GM12891 (cell line): ENCODE results near the gene CACNA2D2.
A peak's percentile ranks its signal among the peaks of the same experiment; 100 is the strongest.

Source experiments
- DNase-seq: peaks from one replicate; pipeline ENCODE4 v3.0.0; 2011; ENCODE audit warnings: low spot score; ENCODE audit not compliant: insufficient read length
- FAIRE-seq: peaks from 2 replicates; lab custom pipeline; 2011; peaks lifted over from hg19 to GRCh38; lab: Jason Lieb, UNC
- PAX5 ChIP-seq: IDR thresholded peaks from 2 replicates; pipeline ENCODE4 v1.6.1; 2011; ENCODE audit warnings: low read length, moderate library complexity, mild to moderate bottlenecking; ENCODE audit not compliant: insufficient read depth, severe bottlenecking
- POLR2A ChIP-seq: IDR thresholded peaks from 2 replicates; pipeline ENCODE4 v1.6.1; 2011; ENCODE audit warnings: low read depth, low read length, control low read depth
- POLR2AphosphoS5 ChIP-seq: IDR thresholded peaks from 2 replicates; pipeline ENCODE4 v1.6.1; 2011; ENCODE audit warnings: low read depth, low read length, control low read depth
- POU2F2 ChIP-seq: IDR thresholded peaks from 2 replicates; pipeline ENCODE4 v1.6.1; 2011; ENCODE audit warnings: low read depth, mild to moderate bottlenecking, control low read depth, low read length, moderate library complexity
- SPI1 ChIP-seq: IDR thresholded peaks from 2 replicates; pipeline ENCODE4 v1.6.1; 2011; ENCODE audit warnings: low read depth, low read length, control low read depth
- TAF1 ChIP-seq: IDR thresholded peaks from 2 replicates; pipeline ENCODE4 v1.6.1; 2011; ENCODE audit warnings: low read depth, low read length, control low read depth

The CACNA2D2 gene

DNA sequence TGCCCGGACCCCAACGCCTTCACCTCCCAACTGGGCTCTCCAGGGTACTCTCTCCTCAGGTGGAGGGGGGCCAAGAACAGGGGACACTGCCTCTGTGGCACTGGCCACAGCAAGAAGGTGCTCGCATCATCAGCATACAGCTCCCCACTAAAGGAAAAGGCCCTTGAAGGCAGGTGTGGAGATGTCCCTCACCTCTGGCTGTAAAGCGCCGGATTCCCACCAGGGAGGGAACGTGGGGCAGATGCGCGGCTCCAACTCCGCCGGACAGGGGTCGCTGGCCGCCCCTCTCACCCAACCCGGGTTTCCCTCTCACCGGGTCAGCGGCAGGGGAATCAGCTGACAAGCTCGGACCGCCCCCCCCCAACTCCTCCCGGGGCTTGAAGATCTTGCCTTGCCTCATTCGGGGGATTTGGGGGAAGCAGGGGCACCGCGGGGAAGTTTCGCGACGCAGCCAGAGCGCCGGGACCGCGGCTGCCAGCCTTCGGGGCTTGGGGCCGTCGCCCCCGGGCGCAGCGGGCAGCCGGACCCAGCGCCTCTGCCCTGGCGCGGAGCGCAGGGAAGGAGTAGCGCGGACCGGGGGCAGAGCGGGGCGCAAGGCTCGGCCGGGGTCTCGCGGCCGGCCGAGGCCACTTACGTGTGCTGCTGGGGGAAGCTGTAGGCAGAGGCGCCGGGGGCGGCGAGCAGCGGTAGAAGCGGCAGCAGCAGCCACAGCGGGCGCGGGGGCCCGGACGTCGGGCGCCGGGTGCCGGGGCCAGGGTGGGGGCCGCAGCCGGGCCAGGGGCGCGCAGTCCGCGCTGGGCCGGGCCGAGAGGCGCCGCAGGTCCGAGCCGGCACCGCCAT lies 630 bp downstream of the CACNA2D2 start:
- DNase-seq (no peak), FAIRE-seq (no peak)
- TF ChIP-seq POU2F2 = no peak
- no peak for TF ChIP-seq PAX5
- TF ChIP-seq POLR2AphosphoS5 = no peak
- no peak for TF ChIP-seq POLR2A
- no peak for TF ChIP-seq TAF1

DNA sequence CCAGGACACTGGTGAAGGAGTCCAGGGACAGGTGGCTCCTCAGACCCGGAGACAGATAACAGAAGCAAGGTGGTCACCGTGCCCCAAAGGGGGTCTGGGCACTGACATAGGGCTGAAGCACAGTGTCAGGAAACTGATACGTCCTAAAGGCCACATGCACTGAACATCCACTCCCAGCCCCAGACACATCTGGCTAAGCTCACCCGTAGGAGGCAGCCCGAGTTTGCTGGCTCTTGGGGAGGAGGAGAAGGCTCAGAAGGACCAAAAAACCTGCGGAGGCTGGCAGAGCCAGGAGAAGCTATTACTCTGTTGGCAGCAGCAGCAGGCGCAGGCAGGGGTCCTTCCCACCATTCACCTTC lies 1.2 kb downstream of the CACNA2D2 start:
- FAIRE-seq = no peak
- TF ChIP-seq SPI1 (no peak), POLR2AphosphoS5 (no peak), TAF1 (no peak), POU2F2 (no peak), POLR2A (no peak)
- DNase-seq = no peak

- no peak for TF ChIP-seq SPI1
- DNase-seq (no peak), FAIRE-seq (no peak)
These were observed 7.6 kb downstream of the CACNA2D2 start for GRCh38 chr3:50495609-50496423.

DNA sequence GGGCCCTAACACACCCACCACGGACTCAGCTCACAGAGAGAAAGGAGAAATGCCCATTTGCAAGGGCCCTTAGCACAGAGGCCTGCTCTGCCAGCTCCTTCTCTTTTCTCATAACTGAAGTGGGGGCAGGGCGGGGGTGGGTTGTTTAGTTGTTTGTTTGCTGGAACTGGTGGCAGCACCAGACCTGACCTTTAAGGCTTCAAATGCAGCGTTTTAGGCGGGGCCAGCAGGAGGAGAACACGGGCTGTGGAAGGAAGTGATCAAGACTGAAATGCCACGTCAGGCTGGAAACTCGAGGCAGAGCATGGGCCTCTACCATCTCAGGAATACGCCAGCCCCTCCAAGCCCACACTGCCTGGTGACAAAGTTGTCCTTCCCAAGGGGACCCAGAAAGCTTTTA lies 9.3 kb downstream of the CACNA2D2 start:
- no peak for TF ChIP-seq POLR2A
- no peak for TF ChIP-seq PAX5
- TF ChIP-seq TAF1 = no peak
- TF ChIP-seq POLR2AphosphoS5 = no peak
- no peak for TF ChIP-seq POU2F2
- no peak for TF ChIP-seq SPI1
- no peak for DNase-seq
- no peak for FAIRE-seq

DNA sequence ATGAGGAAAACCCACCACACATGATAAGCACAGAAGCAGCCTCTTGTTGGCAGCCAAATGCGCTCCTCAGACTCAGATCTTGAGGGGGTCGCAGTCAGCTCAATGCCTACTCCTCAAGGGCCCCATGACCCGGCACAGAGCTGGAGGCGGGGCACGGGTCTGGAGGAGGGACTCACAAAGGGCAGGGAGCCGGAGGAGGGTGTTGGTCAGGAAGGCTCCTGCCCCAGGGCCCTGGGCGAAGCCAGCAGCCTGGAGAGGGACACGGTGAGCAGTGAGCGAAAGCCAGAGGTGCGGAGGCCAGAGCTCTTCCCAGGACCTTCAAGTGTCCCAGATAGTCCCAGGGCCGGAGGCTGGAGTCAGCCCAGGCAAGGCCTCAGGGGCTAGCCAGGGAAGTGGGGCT lies 9.8 kb downstream of the CACNA2D2 start:
- TF ChIP-seq POLR2A = no peak
- TF ChIP-seq PAX5 = no peak
- no peak for TF ChIP-seq POLR2AphosphoS5
- no peak for TF ChIP-seq SPI1
- DNase-seq (no peak), FAIRE-seq (no peak)

- DNase-seq (no peak), FAIRE-seq (no peak)
- TF ChIP-seq TAF1 = no peak
- TF ChIP-seq POU2F2 = no peak
- no peak for TF ChIP-seq SPI1
- TF ChIP-seq POLR2AphosphoS5 = no peak
These were observed 10.3 kb downstream of the CACNA2D2 start for GRCh38 chr3:50493086-50493485.

DNA sequence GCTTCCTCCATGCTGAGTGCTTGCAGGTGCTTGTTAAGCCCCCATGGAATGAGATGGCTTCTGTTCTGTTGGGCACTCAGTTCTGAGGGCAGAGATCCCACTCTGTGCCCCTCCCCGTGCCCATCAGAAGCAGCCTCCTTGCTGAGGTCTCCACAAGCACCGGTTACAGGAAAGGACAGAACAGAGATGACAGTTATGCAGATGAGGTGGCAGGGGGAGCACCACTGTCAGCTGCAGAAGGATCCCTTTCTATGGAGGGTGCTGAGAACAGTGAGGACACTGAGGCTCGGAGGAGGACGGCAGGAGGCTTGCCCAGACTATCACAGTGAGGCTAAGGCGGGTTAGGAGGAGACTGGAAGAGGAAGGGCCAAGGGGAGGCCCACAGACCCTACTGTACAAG lies 12.4 kb downstream of the CACNA2D2 start:
- DNase-seq (no peak), FAIRE-seq (no peak)
- TF ChIP-seq PAX5 = no peak
- peak; percentile 87 for TF ChIP-seq POU2F2
- no peak for TF ChIP-seq POLR2AphosphoS5

GRCh38 chr3:50490424-50490823 lies 13.0 kb downstream of the CACNA2D2 start:
- DNase-seq (no peak), FAIRE-seq (no peak)
- no peak for TF ChIP-seq PAX5
- TF ChIP-seq POLR2AphosphoS5 = no peak
- TF ChIP-seq POU2F2 = no peak
- TF ChIP-seq TAF1 = no peak
- no peak for TF ChIP-seq POLR2A
- no peak for TF ChIP-seq SPI1

GRCh38 chr3:50487181-50487580 lies 16.3 kb downstream of the CACNA2D2 start:
- FAIRE-seq = no peak
- no peak for TF ChIP-seq POLR2AphosphoS5
- no peak for TF ChIP-seq TAF1
- no peak for TF ChIP-seq POU2F2
- TF ChIP-seq PAX5 = no peak
- no peak for TF ChIP-seq POLR2A
- TF ChIP-seq SPI1 = no peak
- no peak for DNase-seq

DNA sequence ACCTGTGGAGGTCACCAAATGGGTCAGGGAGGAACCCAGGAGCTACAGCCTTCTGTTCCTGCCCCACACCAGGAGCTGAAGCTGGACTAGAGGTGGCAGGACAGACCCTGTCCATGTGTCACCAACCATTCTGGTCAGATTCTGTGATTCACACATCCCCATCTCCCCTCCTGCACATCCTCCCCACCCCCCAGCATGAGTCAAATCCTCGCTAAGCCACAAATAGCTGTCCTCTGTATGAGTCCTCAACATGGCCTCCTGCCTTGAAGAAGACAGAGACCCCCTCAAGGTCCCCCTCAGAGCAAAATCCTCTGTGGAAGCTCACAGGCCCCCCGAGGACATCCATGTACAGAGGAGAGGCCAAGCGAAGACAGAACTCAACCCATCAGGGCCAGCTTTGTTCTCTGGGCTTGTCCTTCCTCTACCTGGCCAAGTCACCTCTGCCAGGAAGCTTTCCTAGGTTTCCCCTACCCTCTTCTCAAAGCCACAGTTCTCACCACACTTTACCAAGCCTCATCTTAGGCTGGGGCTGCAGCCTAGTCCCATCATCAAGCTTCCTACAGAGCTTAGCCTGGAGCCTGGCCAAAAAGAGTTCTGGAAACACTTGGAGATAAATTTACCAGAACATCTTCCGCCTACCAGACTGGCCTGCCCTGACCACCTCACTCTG lies 17.1 kb downstream of the CACNA2D2 start:
- DNase-seq (no peak), FAIRE-seq (no peak)
- no peak for TF ChIP-seq PAX5
- TF ChIP-seq SPI1 = no peak
- TF ChIP-seq POLR2A = no peak
- TF ChIP-seq POLR2AphosphoS5 = no peak
- no peak for TF ChIP-seq POU2F2
- no peak for TF ChIP-seq TAF1
